Measurements from ENCODE around the gene BNC2. TPM values are rescaled to one million over a fixed set of nuclear protein-coding genes. Genes with fewer than 3 reads are reported as not detected.

The BNC2 gene
- total RNA-seq, 1 experiment from 2014 or later, result 43.6 TPM

DNA sequence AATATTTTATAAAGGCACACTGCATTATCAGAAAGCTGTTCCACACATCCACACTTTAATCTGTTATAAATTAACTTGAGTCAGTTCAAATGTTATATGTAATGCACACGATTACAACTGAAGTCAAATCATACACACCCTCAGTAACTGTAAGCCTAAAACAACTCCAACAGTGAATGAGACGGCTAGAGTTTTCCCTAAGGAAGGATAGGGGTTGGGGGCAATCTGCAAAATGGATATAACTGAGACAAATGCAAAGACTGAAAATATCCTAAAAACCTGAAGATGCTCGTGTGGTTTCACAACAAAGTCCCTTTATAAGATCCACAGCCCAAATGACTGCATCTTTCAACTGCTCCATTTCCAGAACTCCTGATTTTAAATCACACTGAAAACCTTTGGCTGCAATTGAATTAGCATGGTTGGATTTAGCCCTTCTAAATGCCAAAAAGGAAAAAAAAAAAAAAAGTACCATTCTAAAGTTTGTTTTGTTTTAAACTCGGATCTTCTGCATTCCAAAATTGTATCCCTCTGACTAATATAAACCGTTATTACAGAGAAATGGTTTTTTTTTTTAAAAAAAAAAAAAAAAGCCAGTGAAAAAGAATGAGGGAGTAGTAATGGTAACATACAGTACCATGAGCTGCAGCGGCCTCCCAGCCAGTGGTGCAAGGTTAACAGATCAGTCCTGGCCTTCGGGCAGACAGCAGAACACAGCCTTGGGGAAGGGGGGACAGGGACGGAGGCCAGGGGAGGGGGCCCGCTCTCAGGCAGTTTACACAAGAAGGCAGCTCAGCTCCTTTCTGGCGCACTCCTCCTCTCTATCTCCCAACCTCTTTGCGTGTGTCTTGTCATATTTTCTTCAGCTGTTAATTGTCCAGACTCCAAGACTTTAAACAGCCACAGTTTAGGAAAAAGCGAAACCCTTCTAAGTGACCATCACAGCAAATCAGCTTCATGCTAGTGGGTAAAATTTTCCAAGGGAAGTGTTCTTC lies 166.1 kb downstream of the BNC2 start:
- H3K27me3 ChIP-seq (ENCODE audit: insufficient read depth, low read length), result no peaks in the 10 kb centered on the region
- H3K4ac ChIP-seq (ENCODE audit: low read depth, low read length), result no peak overlapping the region
- no peak overlapping the region for H2BK120ac ChIP-seq (ENCODE audit: low read depth, low read length, poor library complexity, severe bottlenecking)
- H3K27ac ChIP-seq (ENCODE audit: insufficient read length, low read depth, low read length), result no peak overlapping the region
- peak; percentile 64 for DNase-seq
- no peak overlapping the region for H2BK12ac ChIP-seq (ENCODE audit: insufficient read length, low read depth, low read length)
- no peak overlapping the region for H3K23ac ChIP-seq (ENCODE audit: insufficient read length, low read depth, low read length)
- peaks cover 3% of the 10 kb centered on the region for H3K23me2 ChIP-seq (ENCODE audit: insufficient read length, low read depth, low read length, poor library complexity, severe bottlenecking)
- H3K27me3 Mint-ChIP-seq (ENCODE audit: low read depth), result no peaks in the 10 kb centered on the region
- H3K9ac ChIP-seq (ENCODE audit: extremely low read depth, insufficient read length, low read length), result no peak overlapping the region
- TF ChIP-seq, protein P1, sequence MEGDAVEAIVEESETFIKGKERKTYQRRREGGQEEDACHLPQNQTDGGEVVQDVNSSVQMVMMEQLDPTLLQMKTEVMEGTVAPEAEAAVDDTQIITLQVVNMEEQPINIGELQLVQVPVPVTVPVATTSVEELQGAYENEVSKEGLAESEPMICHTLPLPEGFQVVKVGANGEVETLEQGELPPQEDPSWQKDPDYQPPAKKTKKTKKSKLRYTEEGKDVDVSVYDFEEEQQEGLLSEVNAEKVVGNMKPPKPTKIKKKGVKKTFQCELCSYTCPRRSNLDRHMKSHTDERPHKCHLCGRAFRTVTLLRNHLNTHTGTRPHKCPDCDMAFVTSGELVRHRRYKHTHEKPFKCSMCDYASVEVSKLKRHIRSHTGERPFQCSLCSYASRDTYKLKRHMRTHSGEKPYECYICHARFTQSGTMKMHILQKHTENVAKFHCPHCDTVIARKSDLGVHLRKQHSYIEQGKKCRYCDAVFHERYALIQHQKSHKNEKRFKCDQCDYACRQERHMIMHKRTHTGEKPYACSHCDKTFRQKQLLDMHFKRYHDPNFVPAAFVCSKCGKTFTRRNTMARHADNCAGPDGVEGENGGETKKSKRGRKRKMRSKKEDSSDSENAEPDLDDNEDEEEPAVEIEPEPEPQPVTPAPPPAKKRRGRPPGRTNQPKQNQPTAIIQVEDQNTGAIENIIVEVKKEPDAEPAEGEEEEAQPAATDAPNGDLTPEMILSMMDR (conservative IDR thresholded peaks at IDR 0.05), result no peak
- peak overlapping the region; percentile 11 to 78; a peak in 1 of 5 replicates for H3K4me3 Mint-ChIP-seq
- H4K20me1 ChIP-seq (ENCODE audit: control insufficient read depth, insufficient read depth, insufficient read length), result no peaks in the 10 kb centered on the region
- no peaks in the 10 kb centered on the region for H3K9me3 Mint-ChIP-seq
- H3K36me3 Mint-ChIP-seq (ENCODE audit: insufficient read depth in 1 of 3, low read depth in 3 of 3), result 0 out of 7 replicates have a peak, but pooled peaks cover 0 to 3% (median 0%) of the 10 kb centered on the region in 3 experiments
- no peak overlapping the region for H3K56ac ChIP-seq (ENCODE audit: insufficient read length, low read depth, low read length)
- peak overlapping the region; percentile 26 for H3K4me2 ChIP-seq (ENCODE audit: insufficient read depth, insufficient read length, low read length)
- no peak overlapping the region for H2BK5ac ChIP-seq (ENCODE audit: insufficient read length, low read length)
- H3T11ph ChIP-seq (ENCODE audit: low read length), result no peak overlapping the region
- no peak overlapping the region for H4K5ac ChIP-seq (ENCODE audit: insufficient read length, low read depth, low read length)
- no peaks in the 10 kb centered on the region for H3K79me1 ChIP-seq (ENCODE audit: insufficient read depth, low read depth, low read length, poor library complexity, severe bottlenecking)
- no peak overlapping the region for H2BK15ac ChIP-seq (ENCODE audit: low read depth, low read length)
- no peaks in the 10 kb centered on the region for H3K79me2 ChIP-seq (ENCODE audit: insufficient read depth, low read length)
- no peak overlapping the region for H3K14ac ChIP-seq (ENCODE audit: insufficient read depth, low read length)
- H3K27ac Mint-ChIP-seq, result peak overlapping the region; percentile 91 to 99 (median 93); a peak in 5 of 7 replicates
- H2BK20ac ChIP-seq (ENCODE audit: low read depth, low read length, poor library complexity, severe bottlenecking), result no peak overlapping the region
- peaks cover 5% of the 10 kb centered on the region; the same call in 1 of the 2 replicates for H3K4me1 ChIP-seq (ENCODE audit: insufficient read depth, low read length)
- WGBS (ENCODE audit: extremely low coverage, insufficient read length, low lambda C conversion rate), result no CpG with 5 or more reads among the region's 12 CpGs
- no peak overlapping the region for H4K91ac ChIP-seq (ENCODE audit: insufficient read length, low read depth, low read length)
- no peak overlapping the region for H2AK5ac ChIP-seq (ENCODE audit: insufficient read length, low read length)
- peaks cover 57 to 63% of the 10 kb centered on the region in 2 experiments for H3K4me1 Mint-ChIP-seq
- H4K8ac ChIP-seq (replicated peaks; ENCODE audit: insufficient read length, low read depth, low read length), result no peak overlapping the region
- no peak overlapping the region for H2AFZ ChIP-seq (ENCODE audit: low read length)
- H3K9me3 ChIP-seq (ENCODE audit: control insufficient read depth, low read depth, low read length), result no peaks in the 10 kb centered on the region
- peak overlapping the region; percentile 33 for H3K18ac ChIP-seq (ENCODE audit: insufficient read length, low read depth, low read length)

All from H9 (cell line).